Measurements from ENCODE around the gene SHLD1.
"Not testable (repeated sequence)": the region's sequence is repeated elsewhere in the genome, so short reads cannot be mapped to it uniquely, and the experiment has no call there.

SHLD1 gene

GRCh38 chr20:5737619-5737953, 12.6 kb upstream of the SHLD1 start:
- DNase-seq = no peak

GRCh38 chr20:5737966-5738365, 12.2 kb upstream of the SHLD1 start:
- DNase-seq = no peak

GRCh38 chr20:5740643-5741042, 9.6 kb upstream of the SHLD1 start:
- not testable (repeated sequence) for DNase-seq

- DNase-seq = no peak
Observed at GRCh38 chr20:5741089-5741488, 9.1 kb upstream of the SHLD1 start.

GRCh38 chr20:5742041-5742440, 8.2 kb upstream of the SHLD1 start:
- DNase-seq = no peak

- no peak for DNase-seq
Observed at GRCh38 chr20:5745416-5746030, 4.7 kb upstream of the SHLD1 start.

GRCh38 chr20:5746064-5746463, 4.1 kb upstream of the SHLD1 start:
- DNase-seq = no peak

GRCh38 chr20:5748246-5748645, 2.0 kb upstream of the SHLD1 start:
- DNase-seq = no peak

- DNase-seq = not testable (repeated sequence)
Observed at GRCh38 chr20:5749512-5749951, 669 bp upstream of the SHLD1 start.

- DNase-seq = no peak
Observed at GRCh38 chr20:5751856-5752255, 1.7 kb downstream of the SHLD1 start.

- no peak for DNase-seq
Observed at GRCh38 chr20:5753814-5754213, 3.6 kb downstream of the SHLD1 start.

GRCh38 chr20:5757949-5758348, 7.7 kb downstream of the SHLD1 start:
- DNase-seq = no peak

GRCh38 chr20:5766085-5766764, 16.0 kb downstream of the SHLD1 start:
- no peak for DNase-seq

GRCh38 chr20:5767493-5768098, 17.4 kb downstream of the SHLD1 start:
- DNase-seq = no peak

GRCh38 chr20:5770231-5770986, 20.2 kb downstream of the SHLD1 start:
- DNase-seq = no peak

- no peak for DNase-seq
Observed at GRCh38 chr20:5770987-5771318, 20.8 kb downstream of the SHLD1 start.

GRCh38 chr20:5772704-5773103, 22.5 kb downstream of the SHLD1 start:
- no peak for DNase-seq

GRCh38 chr20:5773589-5773988, 23.4 kb downstream of the SHLD1 start:
- no peak for DNase-seq

GRCh38 chr20:5776077-5776476, 25.9 kb downstream of the SHLD1 start:
- DNase-seq = no peak

- DNase-seq = no peak
Observed at GRCh38 chr20:5779071-5779900, 29.1 kb downstream of the SHLD1 start.

GRCh38 chr20:5780846-5781217, 30.6 kb downstream of the SHLD1 start:
- no peak for DNase-seq

- not testable (repeated sequence) for DNase-seq
Observed at GRCh38 chr20:5781367-5781766, 31.2 kb downstream of the SHLD1 start.

All from NCI-H1694 treated with DMSO at 0.1 percent for 48 hours (cell line).